ENCODE data around the gene BRPF3. TPM values are rescaled to one million over a fixed set of nuclear protein-coding genes. Genes with fewer than 3 reads are reported as not detected.

Gene BRPF3
- total RNA-seq, 1 experiment from 2014 or later: 43.4 TPM

DNA sequence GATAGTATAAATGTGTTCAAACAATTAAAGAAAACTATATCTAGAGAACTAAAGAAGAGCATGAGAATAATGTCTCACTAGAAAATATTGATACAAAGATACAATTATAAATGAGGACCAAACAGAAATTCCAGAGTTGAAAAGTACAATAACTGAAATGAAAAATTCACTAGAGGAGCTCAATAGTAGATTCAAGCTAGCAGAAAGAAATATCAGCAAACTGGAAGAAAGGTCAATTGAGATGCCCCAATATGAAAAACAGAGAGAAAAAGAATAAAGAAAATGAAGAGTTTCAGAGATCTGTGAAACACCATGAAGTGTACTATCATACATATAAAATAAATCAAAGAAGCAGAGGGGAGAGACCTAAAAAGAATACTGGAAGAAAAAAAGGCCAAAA lies 18.0 kb upstream of the BRPF3 start:
- no peak overlapping the region for H3K4me2 ChIP-seq (ENCODE audit: insufficient read depth, insufficient read length, low read length)
- H2AFZ ChIP-seq (ENCODE audit: low read length): no peak overlapping the region
- H3K27ac ChIP-seq (ENCODE audit: insufficient read length, low read depth, low read length): no peak overlapping the region
- H3K23me2 ChIP-seq (ENCODE audit: insufficient read length, low read depth, low read length, poor library complexity, severe bottlenecking): no peaks in the 10 kb centered on the region
- H3K27me3 ChIP-seq (ENCODE audit: insufficient read depth, low read length): no peaks in the 10 kb centered on the region
- no peak overlapping the region for H3K27ac Mint-ChIP-seq
- no peak overlapping the region for H4K5ac ChIP-seq (ENCODE audit: insufficient read length, low read depth, low read length)
- H2BK20ac ChIP-seq (ENCODE audit: low read depth, low read length, poor library complexity, severe bottlenecking): no peak overlapping the region
- H2BK12ac ChIP-seq (ENCODE audit: insufficient read length, low read depth, low read length): no peak overlapping the region
- no peak overlapping the region for H3T11ph ChIP-seq (ENCODE audit: low read length)
- no peaks in the 10 kb centered on the region; the same call in 1 of the 2 replicates for H3K27me3 Mint-ChIP-seq (ENCODE audit: low read depth)
- no peak overlapping the region for H3K4me3 Mint-ChIP-seq
- no peaks in the 10 kb centered on the region for H3K4me1 ChIP-seq (ENCODE audit: insufficient read depth, low read length)
- no peak overlapping the region for H2BK5ac ChIP-seq (ENCODE audit: insufficient read length, low read length)
- TF ChIP-seq, protein P1, sequence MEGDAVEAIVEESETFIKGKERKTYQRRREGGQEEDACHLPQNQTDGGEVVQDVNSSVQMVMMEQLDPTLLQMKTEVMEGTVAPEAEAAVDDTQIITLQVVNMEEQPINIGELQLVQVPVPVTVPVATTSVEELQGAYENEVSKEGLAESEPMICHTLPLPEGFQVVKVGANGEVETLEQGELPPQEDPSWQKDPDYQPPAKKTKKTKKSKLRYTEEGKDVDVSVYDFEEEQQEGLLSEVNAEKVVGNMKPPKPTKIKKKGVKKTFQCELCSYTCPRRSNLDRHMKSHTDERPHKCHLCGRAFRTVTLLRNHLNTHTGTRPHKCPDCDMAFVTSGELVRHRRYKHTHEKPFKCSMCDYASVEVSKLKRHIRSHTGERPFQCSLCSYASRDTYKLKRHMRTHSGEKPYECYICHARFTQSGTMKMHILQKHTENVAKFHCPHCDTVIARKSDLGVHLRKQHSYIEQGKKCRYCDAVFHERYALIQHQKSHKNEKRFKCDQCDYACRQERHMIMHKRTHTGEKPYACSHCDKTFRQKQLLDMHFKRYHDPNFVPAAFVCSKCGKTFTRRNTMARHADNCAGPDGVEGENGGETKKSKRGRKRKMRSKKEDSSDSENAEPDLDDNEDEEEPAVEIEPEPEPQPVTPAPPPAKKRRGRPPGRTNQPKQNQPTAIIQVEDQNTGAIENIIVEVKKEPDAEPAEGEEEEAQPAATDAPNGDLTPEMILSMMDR (conservative IDR thresholded peaks at IDR 0.05): no peak
- no peak overlapping the region for H2AK5ac ChIP-seq (ENCODE audit: insufficient read length, low read length)
- no peaks in the 10 kb centered on the region for H3K79me1 ChIP-seq (ENCODE audit: insufficient read depth, low read depth, low read length, poor library complexity, severe bottlenecking)
- no peaks in the 10 kb centered on the region for H4K20me1 ChIP-seq (ENCODE audit: control insufficient read depth, insufficient read depth, insufficient read length)
- H3K9me3 ChIP-seq (ENCODE audit: control insufficient read depth, low read depth, low read length): no peaks in the 10 kb centered on the region
- no peak overlapping the region for H3K18ac ChIP-seq (ENCODE audit: insufficient read length, low read depth, low read length)
- H3K4me1 Mint-ChIP-seq: peaks cover 0 to 4% of the 10 kb centered on the region in 2 experiments; a peak in 1 of 4 replicates
- no peak overlapping the region for H3K56ac ChIP-seq (ENCODE audit: insufficient read length, low read depth, low read length)
- no peak overlapping the region for H3K23ac ChIP-seq (ENCODE audit: insufficient read length, low read depth, low read length)
- H3K9ac ChIP-seq (ENCODE audit: extremely low read depth, insufficient read length, low read length): no peak overlapping the region
- H3K9me3 Mint-ChIP-seq: peaks cover 13 to 21% of the 10 kb centered on the region in 2 experiments
- H3K14ac ChIP-seq (ENCODE audit: insufficient read depth, low read length): no peak overlapping the region
- H3K79me2 ChIP-seq (ENCODE audit: insufficient read depth, low read length): no peaks in the 10 kb centered on the region
- H3K36me3 Mint-ChIP-seq (ENCODE audit: insufficient read depth in 1 of 3, low read depth in 3 of 3): peaks cover 0 to 24% (median 12%) of the 10 kb centered on the region in 3 experiments; a peak in 6 of 7 replicates
- H4K8ac ChIP-seq (replicated peaks; ENCODE audit: insufficient read length, low read depth, low read length): no peak overlapping the region
- DNase-seq: no peak
- no peak overlapping the region for H2BK15ac ChIP-seq (ENCODE audit: low read depth, low read length)
- H2BK120ac ChIP-seq (ENCODE audit: low read depth, low read length, poor library complexity, severe bottlenecking): no peak overlapping the region
- no peak overlapping the region for H4K91ac ChIP-seq (ENCODE audit: insufficient read length, low read depth, low read length)
- no peak overlapping the region for H3K4ac ChIP-seq (ENCODE audit: low read depth, low read length)

Data from H9 (cell line).